K562 (cell line): ENCODE results near the gene RCOR3. TPM values are rescaled to one million over a fixed set of nuclear protein-coding genes. Genes with fewer than 3 reads are reported as not detected.

Experiments used
- CBX3 ChIP-seq, 2 experiments: IDR thresholded peaks; 1 replicate in 1 of 2; 2 replicates in 1 of 2; pipeline ENCODE4 v1.6.1; 2012; ENCODE audit warnings: inconsistent platforms in 2 of 2, low read length in 2 of 2, borderline replicate concordance in 1 of 2, control low read depth in 1 of 2
- HLTF ChIP-seq: fragments of 450-650 bp; IDR thresholded peaks from 2 replicates; pipeline ENCODE4 v1.6.1; 2016
- MITF ChIP-seq: IDR thresholded peaks from 2 replicates; pipeline ENCODE4 v1.6.1; 2014; ENCODE audit warnings: antibody characterized with exemption
- MTF1 ChIP-seq: fragments of 250-450 bp; sonication (Bioruptor Pico); IDR thresholded peaks from 2 replicates; pipeline ENCODE4 v1.9.0; 2021; ENCODE audit warnings: moderate library complexity, mild to moderate bottlenecking, inconsistent platforms, borderline replicate concordance
- NFRKB ChIP-seq: fragments of 450-650 bp; IDR thresholded peaks from 2 replicates; pipeline ENCODE4 v1.6.1; 2016; ENCODE audit warnings: low read depth
- NFXL1 ChIP-seq: fragments of 450-650 bp; formaldehyde crosslinking; IDR thresholded peaks from 2 replicates; pipeline ENCODE4 v1.4.0; 2021; ENCODE audit warnings: mild to moderate bottlenecking
- NRF1 ChIP-seq, 2 experiments: fragments of 450-650 bp; IDR thresholded peaks in 1 of 2; conservative IDR thresholded peaks in 1 of 2; 2 replicates each; pipeline ENCODE4 v1.6.1; 2014; ENCODE audit warnings: mild to moderate bottlenecking in 2 of 2
- STAT5A ChIP-seq: IDR thresholded peaks from 2 replicates; pipeline ENCODE4 v1.6.1; 2012; ENCODE audit warnings: low read length, inconsistent platforms, borderline replicate concordance
- TCF3 ChIP-seq: sonication (generic); formaldehyde crosslinking; IDR thresholded peaks from 2 replicates; pipeline ENCODE4 v1.4.0; 2020; ENCODE audit warnings: mild to moderate bottlenecking, missing genetic modification reagents
- TCFL5 ChIP-seq: fragments of 250-450 bp; sonication (Bioruptor Pico); conservative IDR thresholded peaks from 2 replicates; pipeline ENCODE4 v1.6.1; 2021; ENCODE audit warnings: mild to moderate bottlenecking, moderate library complexity, matching md5 sums
- ZEB2 ChIP-seq: fragments of 450-650 bp; IDR thresholded peaks from 2 replicates; pipeline ENCODE4 v1.6.1; 2016
- ZNF311 ChIP-seq: fragments of 250-450 bp; sonication (Bioruptor Pico); IDR thresholded peaks from 2 replicates; pipeline ENCODE4 v1.4.0; 2020; ENCODE audit warnings: mild to moderate bottlenecking, moderate library complexity
- ZNF449 ChIP-seq: fragments of 250-450 bp; sonication (Bioruptor Pico); IDR thresholded peaks from 2 replicates; pipeline ENCODE4 v1.8.0; 2022; ENCODE audit warnings: moderate library complexity, mild to moderate bottlenecking, inconsistent platforms
- ZNF583 ChIP-seq: fragments of 250-450 bp; sonication (Bioruptor Pico); IDR thresholded peaks from 2 replicates; pipeline ENCODE4 v1.4.0; 2020
- ZNF766 ChIP-seq: fragments of 200-800 bp; sonication (Bioruptor generic); conservative IDR thresholded peaks from 2 replicates; pipeline ENCODE4 v1.6.1; 2016; ENCODE audit warnings: missing genetic modification characterization, missing compliant biosample characterization
- ZSCAN29 ChIP-seq: fragments of 450-650 bp; IDR thresholded peaks from 2 replicates; pipeline ENCODE4 v1.6.1; 2017
- polyA plus RNA-seq, 8 experiments: library from polyadenylated mRNA; depleted of rRNA in 4 of 8; stranded (reverse) in 5 of 8; unstranded in 3 of 8; fragments of >200 nt; fragmentation: Nextera tagmentation in 2 of 8; fragmentation: Illumina TruSeq in 1 of 8; extraction: Ambion mirVana in 2 of 8; extraction: Trizol in 1 of 8; gene quantifications; 2 replicates each; pipeline versions ENCODE4 v1.2.1 to v1.2.3, GENCODE V29; 2011 to 2014; ENCODE audit warnings: inconsistent platforms in 1 of 8, missing spikeins in 1 of 8
- total RNA-seq, 7 experiments: library from RNA; depleted of rRNA in 6 of 7; stranded (reverse); fragments of >200 nt in 6 of 7; fragmentation: Illumina TruSeq in 2 of 7; extraction: Trizol in 2 of 7; gene quantifications; 2 replicates each; pipeline versions ENCODE4 v1.2.1 to v1.2.3, GENCODE V29; 2011 to 2021; ENCODE audit warnings: low replicate concordance in 1 of 7
- TF ChIP-seq, protein P1 (sequence below): fragments of 450-650 bp; formaldehyde crosslinking; IDR thresholded peaks from 2 replicates; pipeline ENCODE4 v1.4.0; 2022; ENCODE audit warnings: mild to moderate bottlenecking, moderate library complexity
- TF ChIP-seq, protein P2 (sequence below), 2 experiments: fragments of 150-350 bp in 1 of 2; IDR thresholded peaks; 2 replicates each; pipeline ENCODE4 v1.6.1; 2012 to 2016; ENCODE audit warnings: low read depth in 2 of 2, low read length in 2 of 2, mild to moderate bottlenecking in 1 of 2, moderate library complexity in 1 of 2
- TF ChIP-seq, protein P3 (sequence below): fragments of 250-450 bp; sonication (Bioruptor Pico); IDR thresholded peaks from 2 replicates; pipeline ENCODE4 v1.9.0; 2021; ENCODE audit warnings: mild to moderate bottlenecking

The RCOR3 gene
- total and polyA plus RNA-seq, 9 of the 15 experiments (the other 6 are each of a cell fraction or from before 2014, with no cell fraction given) = 9.7 to 42.7 (median 29.5) TPM

DNA sequence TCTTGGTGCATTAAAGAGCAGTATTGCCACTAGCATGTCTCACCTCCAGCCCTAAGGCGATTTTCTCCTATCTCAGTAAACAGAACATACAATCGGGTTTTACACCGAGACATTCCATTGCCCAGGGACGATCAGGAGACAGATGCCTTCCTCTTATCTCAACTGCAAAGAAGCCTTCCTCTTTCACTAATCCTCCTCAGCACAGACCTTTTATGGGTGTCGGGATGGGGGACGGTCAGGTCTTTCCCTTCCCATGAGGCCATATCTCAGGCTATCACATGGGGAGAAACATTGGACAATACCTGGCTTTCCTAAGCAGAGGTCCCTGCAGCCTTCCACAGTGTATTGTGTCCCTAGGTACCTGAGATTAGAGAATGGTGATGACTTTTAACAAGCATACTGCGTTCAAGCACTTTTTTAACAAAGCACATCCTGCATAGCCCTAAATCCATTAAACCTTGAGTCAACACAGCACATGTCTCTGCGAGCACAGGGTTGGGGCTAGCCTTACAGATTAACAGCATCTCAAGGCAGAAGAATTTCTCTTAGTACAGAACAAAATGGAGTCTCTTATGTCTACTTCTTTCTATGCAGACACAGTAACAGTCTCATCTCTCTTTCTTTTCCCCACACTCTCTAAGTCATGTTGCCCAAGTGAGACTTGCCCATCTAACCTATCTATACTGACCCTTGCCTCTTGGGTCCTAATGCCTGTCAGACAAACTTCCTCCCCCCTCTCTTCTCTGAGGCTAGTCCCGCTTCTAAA, 36.5 kb upstream of the RCOR3 start (continued):
- TF ChIP-seq, protein P1, sequence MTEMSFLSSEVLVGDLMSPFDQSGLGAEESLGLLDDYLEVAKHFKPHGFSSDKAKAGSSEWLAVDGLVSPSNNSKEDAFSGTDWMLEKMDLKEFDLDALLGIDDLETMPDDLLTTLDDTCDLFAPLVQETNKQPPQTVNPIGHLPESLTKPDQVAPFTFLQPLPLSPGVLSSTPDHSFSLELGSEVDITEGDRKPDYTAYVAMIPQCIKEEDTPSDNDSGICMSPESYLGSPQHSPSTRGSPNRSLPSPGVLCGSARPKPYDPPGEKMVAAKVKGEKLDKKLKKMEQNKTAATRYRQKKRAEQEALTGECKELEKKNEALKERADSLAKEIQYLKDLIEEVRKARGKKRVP (CRISPR knock-in tag) = peak; percentile 71
- TF ChIP-seq, protein P2, sequence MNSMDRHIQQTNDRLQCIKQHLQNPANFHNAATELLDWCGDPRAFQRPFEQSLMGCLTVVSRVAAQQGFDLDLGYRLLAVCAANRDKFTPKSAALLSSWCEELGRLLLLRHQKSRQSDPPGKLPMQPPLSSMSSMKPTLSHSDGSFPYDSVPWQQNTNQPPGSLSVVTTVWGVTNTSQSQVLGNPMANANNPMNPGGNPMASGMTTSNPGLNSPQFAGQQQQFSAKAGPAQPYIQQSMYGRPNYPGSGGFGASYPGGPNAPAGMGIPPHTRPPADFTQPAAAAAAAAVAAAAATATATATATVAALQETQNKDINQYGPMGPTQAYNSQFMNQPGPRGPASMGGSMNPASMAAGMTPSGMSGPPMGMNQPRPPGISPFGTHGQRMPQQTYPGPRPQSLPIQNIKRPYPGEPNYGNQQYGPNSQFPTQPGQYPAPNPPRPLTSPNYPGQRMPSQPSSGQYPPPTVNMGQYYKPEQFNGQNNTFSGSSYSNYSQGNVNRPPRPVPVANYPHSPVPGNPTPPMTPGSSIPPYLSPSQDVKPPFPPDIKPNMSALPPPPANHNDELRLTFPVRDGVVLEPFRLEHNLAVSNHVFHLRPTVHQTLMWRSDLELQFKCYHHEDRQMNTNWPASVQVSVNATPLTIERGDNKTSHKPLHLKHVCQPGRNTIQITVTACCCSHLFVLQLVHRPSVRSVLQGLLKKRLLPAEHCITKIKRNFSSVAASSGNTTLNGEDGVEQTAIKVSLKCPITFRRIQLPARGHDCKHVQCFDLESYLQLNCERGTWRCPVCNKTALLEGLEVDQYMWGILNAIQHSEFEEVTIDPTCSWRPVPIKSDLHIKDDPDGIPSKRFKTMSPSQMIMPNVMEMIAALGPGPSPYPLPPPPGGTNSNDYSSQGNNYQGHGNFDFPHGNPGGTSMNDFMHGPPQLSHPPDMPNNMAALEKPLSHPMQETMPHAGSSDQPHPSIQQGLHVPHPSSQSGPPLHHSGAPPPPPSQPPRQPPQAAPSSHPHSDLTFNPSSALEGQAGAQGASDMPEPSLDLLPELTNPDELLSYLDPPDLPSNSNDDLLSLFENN (IDR thresholded peaks at IDR 0.05; ENCODE audit: low read depth in 2 of 2, low read length in 2 of 2) = peak in 1 of 2 experiments; percentile 59; a peak in 1 of 4 replicates
- TF ChIP-seq MTF1 (CRISPR knock-in tag) (0 out of 2 replicates have a peak, but pooled peaks have one; percentile 76), ZNF766 (peak; percentile 83), NFRKB (0 out of 2 replicates have a peak, but pooled peaks have one; percentile 37), NRF1 (conservative IDR thresholded peaks at IDR 0.05 in 1 of 2, IDR thresholded peaks at IDR 0.05 in 1 of 2) (0 out of 4 replicates have a peak, but pooled peaks of 1 of the 2 experiments have one; percentile 13), ZNF583 (CRISPR knock-in tag) (peak; percentile 96), HLTF (peak; percentile 74; the same call in 1 of the 2 replicates), NFXL1 (CRISPR knock-in tag) (peak; percentile 83; the same call in 1 of the 2 replicates), CBX3 (IDR thresholded peaks at IDR 0.05; ENCODE audit: borderline replicate concordance in 1 of 2, low read length in 2 of 2) (peak in 1 of 2 experiments; percentile 24; a peak in 1 of 3 replicates), ZEB2 (peak; percentile 95), ZNF449 (CRISPR knock-in tag) (0 out of 2 replicates have a peak, but pooled peaks have one; percentile 32), TCFL5 (peak; percentile 77; the same call in 1 of the 2 replicates), STAT5A (peak; percentile 87), ZSCAN29 (peak; percentile 82), MITF (peak; percentile 71; the same call in 1 of the 2 replicates), TCF3 (peak; percentile 99), ZNF311 (CRISPR knock-in tag) (peak; percentile 83)
- TF ChIP-seq, protein P3, sequence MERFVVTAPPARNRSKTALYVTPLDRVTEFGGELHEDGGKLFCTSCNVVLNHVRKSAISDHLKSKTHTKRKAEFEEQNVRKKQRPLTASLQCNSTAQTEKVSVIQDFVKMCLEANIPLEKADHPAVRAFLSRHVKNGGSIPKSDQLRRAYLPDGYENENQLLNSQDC (CRISPR knock-in tag) = peak; percentile 52; the same call in 1 of the 2 replicates
